Breast epithelium (tissue), 4 donors: ENCODE measurements around the gene CDS2. TPM values are rescaled to one million over a fixed set of nuclear protein-coding genes. Genes with fewer than 3 reads are reported as not detected.

Experiments used
- DNase-seq, 2 donors: peaks; one replicate each; pipeline ENCODE4 v3.0.0-alpha.2; 2019; ENCODE audit warnings: low spot score in 2 of 2
- H3K27ac ChIP-seq, 2 donors: fragments of 200-600 bp; sonication (generic) in 1 of 2; one replicate each; pipeline ENCODE4 v1.5.1; 2016 to 2019; ENCODE audit warnings: mild to moderate bottlenecking in 1 of 2
- H3K27me3 ChIP-seq, 2 donors: fragments of 200-600 bp; sonication (generic) in 1 of 2; one replicate each; pipeline versions ENCODE4 v1.5.1 to v1.6.0; 2017 to 2019; ENCODE audit warnings: control low read depth in 1 of 2, mild to moderate bottlenecking in 1 of 2
- H3K36me3 ChIP-seq: fragments of 200-600 bp; one replicate; pipeline ENCODE4 v1.5.1; 2019
- H3K4me1 ChIP-seq, 2 donors: fragments of 200-600 bp; sonication (generic); one replicate each; pipeline ENCODE4 v1.5.1; 2016 to 2019; ENCODE audit warnings: control low read depth in 1 of 2
- H3K4me3 ChIP-seq, 3 donors: fragments of 200-600 bp; sonication (generic); 1 replicate in 2 of 3; 2 replicates in 1 of 3; pipeline ENCODE4 v1.5.1; 2016 to 2019; ENCODE audit warnings: mild to moderate bottlenecking in 3 of 3, moderate library complexity in 2 of 3
- H3K9me3 ChIP-seq, 2 donors: fragments of 200-600 bp; sonication (generic) in 1 of 2; one replicate each; pipeline ENCODE4 v1.5.1; 2016 to 2019; ENCODE audit warnings: control low read depth in 1 of 2
- CTCF ChIP-seq, 3 donors: fragments of 450-650 bp; IDR thresholded peaks; one replicate each; pipeline ENCODE4 v1.5.1; 2016 to 2017; ENCODE audit warnings: antibody characterized with exemption in 3 of 3, mild to moderate bottlenecking in 3 of 3, moderate library complexity in 3 of 3
- POLR2A ChIP-seq: fragments of 450-650 bp; IDR thresholded peaks from one replicate; pipeline ENCODE4 v1.6.1; 2016; ENCODE audit warnings: antibody characterized with exemption, mild to moderate bottlenecking, moderate library complexity
- POLR2AphosphoS5 ChIP-seq, 3 donors: sonication (generic); formaldehyde crosslinking; IDR thresholded peaks; one replicate each; pipeline ENCODE4 v1.6.1; 2017; ENCODE audit warnings: antibody characterized with exemption in 3 of 3
- intact Hi-C: fragments of 100-400 bp; cut with DNase I; formaldehyde crosslinking; loops from one replicate; pipeline ENCODE4 v1.15.1; 2023; ENCODE audit warnings: low total_unique reads
- total RNA-seq, 3 donors: library from RNA; depleted of rRNA; stranded (reverse); fragments of >200 nt; gene quantifications; one replicate each; pipeline ENCODE4 v1.1.0, GENCODE V29; 2016

The CDS2 gene
- total RNA-seq, 3 donors from 2014 or later = 29.2 to 42.9 (median 37.6) TPM

GRCh38 chr20:5191829-5192569, 65.2 kb downstream of the CDS2 start:
- Histone ChIP-seq H3K9me3 (no peaks in the 10 kb centered on the region), H3K27me3 (no peaks in the 10 kb centered on the region), H3K4me1 (no peaks in the 10 kb centered on the region), H3K36me3 (no peaks in the 10 kb centered on the region), H3K4me3 (no peak overlapping the region), H3K27ac (peak overlapping the region in 1 of 2 donors; percentile 17)
- no peak for DNase-seq
- intact Hi-C loops = loop anchor here (10.0 kb wide), 1 partner anchor 67 kb away; the partner anchor contains the start of gene CDS2
- TF ChIP-seq CTCF (IDR thresholded peaks at IDR 0.05) = peak; percentile 55 to 87 (median 72)
- no peak for TF ChIP-seq POLR2A

GRCh38 chr20:5192570-5193431, 66.0 kb downstream of the CDS2 start:
- H3K27me3 ChIP-seq = no peaks in the 10 kb centered on the region
- no peaks in the 10 kb centered on the region for H3K9me3 ChIP-seq
- intact Hi-C loops = loop anchor here (10.0 kb wide), 1 partner anchor 68 kb away; the partner anchor contains the start of gene CDS2
- H3K4me3 ChIP-seq = no peak overlapping the region
- no peaks in the 10 kb centered on the region for H3K36me3 ChIP-seq
- H3K4me1 ChIP-seq = no peaks in the 10 kb centered on the region
- no peak overlapping the region for H3K27ac ChIP-seq
- DNase-seq = no peak
- TF ChIP-seq CTCF (IDR thresholded peaks at IDR 0.05) (no peak), POLR2AphosphoS5 (IDR thresholded peaks at IDR 0.05) (no peak), POLR2A (no peak)

- no peaks in the 10 kb centered on the region for H3K36me3 ChIP-seq
- H3K27me3 ChIP-seq = no peaks in the 10 kb centered on the region
- H3K9me3 ChIP-seq = no peaks in the 10 kb centered on the region
- no peak for TF ChIP-seq CTCF (IDR thresholded peaks at IDR 0.05)
- TF ChIP-seq POLR2AphosphoS5 (IDR thresholded peaks at IDR 0.05) = no peak
- TF ChIP-seq POLR2A = no peak
- no peak for DNase-seq
- no peaks in the 10 kb centered on the region for H3K4me1 ChIP-seq
- intact Hi-C loops = loop anchor here (10.0 kb wide), 1 partner anchor 71 kb away; the partner anchor contains the start of gene CDS2
- H3K27ac ChIP-seq = no peak overlapping the region
- H3K4me3 ChIP-seq = no peak overlapping the region
These were observed 68.8 kb downstream of the CDS2 start for GRCh38 chr20:5195655-5196054.

- Histone ChIP-seq H3K27me3 (no peaks in the 10 kb centered on the region), H3K36me3 (no peaks in the 10 kb centered on the region), H3K9me3 (no peaks in the 10 kb centered on the region), H3K4me1 (no peaks in the 10 kb centered on the region), H3K27ac (no peak overlapping the region), H3K4me3 (no peak overlapping the region)
- intact Hi-C loops = loop anchor here (10.0 kb wide), 1 partner anchor 71 kb away; the partner anchor contains the start of gene CDS2
- TF ChIP-seq CTCF (IDR thresholded peaks at IDR 0.05) (no peak), POLR2A (no peak), POLR2AphosphoS5 (IDR thresholded peaks at IDR 0.05) (no peak)
- DNase-seq = no peak
These were observed 69.3 kb downstream of the CDS2 start for GRCh38 chr20:5196149-5196548.
